Tibial nerve (tissue), 4 donors: ENCODE data around the gene COX19. TPM values are rescaled to one million over a fixed set of nuclear protein-coding genes. Genes with fewer than 3 reads are reported as not detected.

ENCODE experiments used
- DNase-seq, 2 donors: peaks; one replicate each; pipeline ENCODE4 v3.0.0-alpha.2; 2019; ENCODE audit warnings: low spot score in 2 of 2
- H3K27ac ChIP-seq, 4 donors: fragments of 200-600 bp; sonication (generic) in 3 of 4; one replicate each; pipeline ENCODE4 v1.5.1; 2017 to 2019; ENCODE audit warnings: mild to moderate bottlenecking in 1 of 4
- H3K27me3 ChIP-seq, 2 donors: fragments of 200-600 bp; sonication (generic) in 1 of 2; one replicate each; pipeline versions ENCODE4 v1.5.1 to v1.6.0; 2017 to 2019
- H3K36me3 ChIP-seq, 3 donors: fragments of 200-600 bp; sonication (generic); one replicate each; pipeline ENCODE4 v1.5.1; 2018 to 2019
- H3K4me1 ChIP-seq, 4 donors: fragments of 200-600 bp; sonication (generic) in 3 of 4; one replicate each; pipeline ENCODE4 v1.5.1; 2017 to 2019
- H3K4me3 ChIP-seq, 4 donors: fragments of 200-600 bp; sonication (generic) in 3 of 4; one replicate each; pipeline ENCODE4 v1.5.1; 2017 to 2019; ENCODE audit warnings: mild to moderate bottlenecking in 1 of 4, moderate library complexity in 1 of 4
- H3K9me3 ChIP-seq, 4 donors: fragments of 200-600 bp; sonication (generic) in 3 of 4; one replicate each; pipeline ENCODE4 v1.5.1; 2017 to 2019
- CTCF ChIP-seq, 5 experiments: fragments of 200-600 bp in 3 of 5; fragments of 450-650 bp in 2 of 5; sonication (generic) in 3 of 5; IDR thresholded peaks; one replicate each; pipeline ENCODE4 v1.5.1; 2016 to 2019; ENCODE audit warnings: antibody characterized with exemption in 5 of 5, mild to moderate bottlenecking in 3 of 5, moderate library complexity in 2 of 5
- EP300 ChIP-seq, 2 donors: sonication (generic); formaldehyde crosslinking; IDR thresholded peaks; one replicate each; pipeline ENCODE4 v1.6.1; 2017; ENCODE audit warnings: antibody characterized with exemption in 2 of 2, mild to moderate bottlenecking in 1 of 2
- POLR2A ChIP-seq, 2 donors: fragments of 450-650 bp; IDR thresholded peaks; one replicate each; pipeline ENCODE4 v1.6.1; 2017; ENCODE audit warnings: antibody characterized with exemption in 2 of 2, mild to moderate bottlenecking in 2 of 2, moderate library complexity in 2 of 2
- WGBS, 2 donors: methylation state at CpG; one replicate each; pipeline ENCODE4 v1.1.5; 2018; 5-methylcytosine and 5-hydroxymethylcytosine counted together
- total RNA-seq, 4 donors: library from RNA; depleted of rRNA; stranded (reverse); fragments of >200 nt; gene quantifications; one replicate each; pipeline ENCODE4 v1.1.0, GENCODE V29; 2016

The COX19 gene
- total RNA-seq, 4 donors from 2014 or later, result 10.8 to 21.3 (median 11.2) TPM

GRCh38 chr7:983616-984071, 8.3 kb upstream of the COX19 start:
- TF ChIP-seq EP300 (IDR thresholded peaks at IDR 0.05) (no peak), POLR2A (IDR thresholded peaks at IDR 0.05) (no peak)
- Histone ChIP-seq H3K27ac (peak overlapping the region; percentile 30 to 75 (median 52)), H3K4me1 (peaks cover 0 to 20% (median 4%) of the 10 kb centered on the region in 4 donors), H3K36me3 (no peaks in the 10 kb centered on the region), H3K4me3 (peak overlapping the region in 2 of 4 donors; percentile 11 to 16), H3K9me3 (no peaks in the 10 kb centered on the region), H3K27me3 (peaks cover 0 to 62% of the 10 kb centered on the region in 2 donors)
- no peak for DNase-seq
- 85 to 88% methylated on average over 14 to 18 of the region's 20 CpGs for WGBS, 2 donors

- Histone ChIP-seq H3K27me3 (peaks cover 0 to 57% of the 10 kb centered on the region in 2 donors), H3K36me3 (no peaks in the 10 kb centered on the region), H3K27ac (peak within 1 kb of the TSS; percentile 30 to 75 (median 52)), H3K4me3 (peak within 1 kb of the TSS in 2 of 4 donors; percentile 11 to 16), H3K4me1 (peaks cover 0 to 14% (median 2%) of the 10 kb centered on the region in 4 donors), H3K9me3 (no peaks in the 10 kb centered on the region)
- TF ChIP-seq EP300 (IDR thresholded peaks at IDR 0.05), result no peak
- TF ChIP-seq POLR2A (IDR thresholded peaks at IDR 0.05), result no peak
- TF ChIP-seq CTCF (IDR thresholded peaks at IDR 0.05), result no peak
- WGBS, 2 donors, result 32 to 67% methylated on average over 10 to 25 of the region's 34 CpGs
- no peak for DNase-seq
These were observed 7.8 kb upstream of the COX19 start, which contains the start of gene CYP2W1 for GRCh38 chr7:983004-983615. TSS of gene CYP2W1 (plus strand) at chr7:983181. CDS start at chr7:983212, 31 bp downstream.

GRCh38 chr7:982511-983003, 7.2 kb upstream of the COX19 start:
- no peak for DNase-seq
- no peaks in the 10 kb centered on the region for H3K36me3 ChIP-seq
- 65 to 70% methylated on average over 7 to 10 of the region's 10 CpGs for WGBS, 2 donors
- H3K27ac ChIP-seq, result peak overlapping the region; percentile 9 to 75 (median 42)
- H3K4me3 ChIP-seq, result peak overlapping the region in 1 of 4 donors; percentile 16
- peaks cover 0 to 53% of the 10 kb centered on the region in 2 donors for H3K27me3 ChIP-seq
- H3K9me3 ChIP-seq, result no peaks in the 10 kb centered on the region
- H3K4me1 ChIP-seq, result peaks cover 0 to 10% (median 3%) of the 10 kb centered on the region in 4 donors
- TF ChIP-seq CTCF (IDR thresholded peaks at IDR 0.05), result no peak
- TF ChIP-seq POLR2A (IDR thresholded peaks at IDR 0.05), result no peak
- no peak for TF ChIP-seq EP300 (IDR thresholded peaks at IDR 0.05)

GRCh38 chr7:981793-982510, 6.6 kb upstream of the COX19 start:
- no peaks in the 10 kb centered on the region for H3K9me3 ChIP-seq
- peaks cover 0 to 47% of the 10 kb centered on the region in 2 donors for H3K27me3 ChIP-seq
- no peak overlapping the region for H3K4me3 ChIP-seq
- 81 to 87% methylated on average over 17 to 19 of the region's 19 CpGs for WGBS, 2 donors
- peak overlapping the region in 3 of 4 donors; percentile 9 to 75 (median 54) for H3K27ac ChIP-seq
- H3K4me1 ChIP-seq, result peaks cover 0 to 15% (median 6%) of the 10 kb centered on the region in 4 donors
- no peak for DNase-seq
- H3K36me3 ChIP-seq, result no peaks in the 10 kb centered on the region
- TF ChIP-seq EP300 (IDR thresholded peaks at IDR 0.05) (no peak), POLR2A (IDR thresholded peaks at IDR 0.05) (no peak), CTCF (IDR thresholded peaks at IDR 0.05) (no peak)

- H3K4me1 ChIP-seq, result peaks cover 0 to 27% (median 20%) of the 10 kb centered on the region in 4 donors
- no peak for DNase-seq
- H3K4me3 ChIP-seq, result no peak overlapping the region
- peaks cover 0 to 29% of the 10 kb centered on the region in 2 donors for H3K27me3 ChIP-seq
- no peaks in the 10 kb centered on the region for H3K36me3 ChIP-seq
- 73 to 78% methylated on average over 11 to 15 of the region's 15 CpGs for WGBS, 2 donors
- no peak overlapping the region for H3K27ac ChIP-seq
- TF ChIP-seq EP300 (IDR thresholded peaks at IDR 0.05) (no peak), CTCF (IDR thresholded peaks at IDR 0.05) (no peak), POLR2A (IDR thresholded peaks at IDR 0.05) (no peak)
- no peaks in the 10 kb centered on the region for H3K9me3 ChIP-seq
These were observed 4.7 kb upstream of the COX19 start for GRCh38 chr7:979886-980571.
